DMS53 treated with DMSO at 0.1 percent for 48 hours (cell line): ENCODE results near the gene SCNN1G.
"Not testable (repeated sequence)": the region's sequence is repeated elsewhere in the genome, so short reads cannot be mapped to it uniquely, and the experiment has no call there.

Experiments
- DNase-seq: peaks from one replicate; lab custom pipeline; 2025; ENCODE audit not compliant: unreplicated experiment; lab: John Stamatoyannopoulos, UW

Gene SCNN1G

DNA sequence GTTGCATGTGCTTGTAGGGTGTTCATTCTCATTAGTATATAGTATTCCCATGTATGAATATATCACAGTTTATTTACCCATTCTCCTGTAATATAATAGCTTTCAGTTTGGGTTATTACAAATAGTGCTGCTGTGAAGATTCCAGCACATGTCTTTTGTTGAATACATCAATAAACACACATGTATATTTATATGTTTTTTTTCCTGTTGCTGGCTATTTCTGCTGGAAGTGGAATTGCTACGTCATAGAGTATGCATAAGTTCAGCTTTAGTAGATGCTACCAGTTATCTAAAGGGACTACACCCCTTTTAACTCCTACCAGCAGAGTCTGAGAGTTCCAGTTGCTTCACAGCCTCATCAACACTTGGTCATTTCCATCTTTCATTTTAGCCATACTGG is 67.3 kb downstream of the SCNN1G start:
- no peak for DNase-seq

DNA sequence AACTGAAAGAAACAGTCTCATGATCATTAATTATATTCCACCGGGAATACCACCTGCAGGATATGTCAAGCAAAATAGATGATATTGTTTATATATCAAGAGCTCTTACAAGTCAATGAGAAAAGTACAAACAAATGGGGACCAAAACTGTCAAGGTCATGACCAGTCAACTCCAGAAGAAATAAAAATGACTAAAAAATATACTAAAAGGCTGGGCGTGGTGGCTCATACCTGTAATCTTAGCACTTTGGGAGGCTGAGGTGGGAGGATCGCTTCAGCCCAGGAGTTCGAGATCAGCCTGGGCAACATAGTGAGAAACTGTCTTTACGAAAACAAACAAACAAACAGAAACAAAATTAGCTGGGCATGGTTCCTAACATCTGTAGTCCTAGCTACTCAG is 69.8 kb downstream of the SCNN1G start:
- DNase-seq: no peak

DNA sequence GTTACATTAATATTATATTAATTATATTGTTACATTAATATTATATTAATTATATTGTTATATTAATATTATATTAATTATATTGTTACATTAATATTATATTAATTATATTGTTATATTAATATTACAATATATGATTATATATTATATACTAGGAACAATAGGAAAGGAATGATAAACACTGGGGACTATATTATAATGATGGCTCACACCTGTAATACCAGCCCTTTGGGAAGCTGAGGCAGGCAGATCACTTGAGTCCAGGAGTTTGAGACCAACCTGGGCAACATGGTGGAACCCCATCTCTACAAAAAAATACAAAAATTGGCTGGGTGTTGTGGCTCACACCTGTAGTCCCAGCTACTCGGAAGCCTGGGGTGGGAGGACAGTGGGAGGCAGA is 71.1 kb downstream of the SCNN1G start:
- not testable (repeated sequence) for DNase-seq

DNA sequence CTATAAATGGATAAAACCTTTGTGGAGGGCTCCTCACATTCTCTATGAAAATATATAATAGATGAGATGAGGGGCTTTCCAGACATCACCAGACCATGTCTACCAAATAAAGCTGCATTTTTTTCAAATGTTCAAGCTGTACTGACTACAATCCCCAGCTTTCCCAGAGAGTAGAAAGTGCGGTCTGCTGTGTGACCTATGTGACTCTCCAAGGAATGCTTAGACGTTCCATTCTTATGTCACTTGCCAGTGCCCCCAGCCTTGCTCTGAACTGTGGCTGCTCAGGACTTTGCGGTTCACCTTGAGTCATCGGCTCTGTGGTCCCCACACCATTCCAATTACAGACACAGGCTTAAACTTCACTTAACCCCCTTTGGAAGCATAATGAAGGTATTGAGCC is 71.8 kb downstream of the SCNN1G start:
- DNase-seq: no peak

DNA sequence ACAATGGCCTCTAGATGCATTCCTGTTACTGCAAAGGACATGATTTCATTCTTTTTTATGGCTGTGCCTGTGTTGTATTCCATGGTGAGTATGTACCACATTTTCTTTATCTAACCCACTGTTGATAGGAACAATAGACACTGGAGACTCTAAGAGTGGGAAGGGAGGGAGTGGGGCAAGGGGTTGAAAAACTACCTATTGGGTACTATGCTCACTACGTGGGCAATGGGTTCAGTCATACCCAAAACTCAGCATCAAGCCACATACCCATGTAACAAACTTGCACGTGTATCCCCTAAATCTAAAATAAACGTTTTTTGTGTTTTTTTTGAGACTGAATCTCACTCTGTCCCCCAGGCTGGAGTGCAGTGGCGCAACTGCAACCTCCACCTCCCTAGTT is 72.5 kb downstream of the SCNN1G start:
- no peak for DNase-seq

DNA sequence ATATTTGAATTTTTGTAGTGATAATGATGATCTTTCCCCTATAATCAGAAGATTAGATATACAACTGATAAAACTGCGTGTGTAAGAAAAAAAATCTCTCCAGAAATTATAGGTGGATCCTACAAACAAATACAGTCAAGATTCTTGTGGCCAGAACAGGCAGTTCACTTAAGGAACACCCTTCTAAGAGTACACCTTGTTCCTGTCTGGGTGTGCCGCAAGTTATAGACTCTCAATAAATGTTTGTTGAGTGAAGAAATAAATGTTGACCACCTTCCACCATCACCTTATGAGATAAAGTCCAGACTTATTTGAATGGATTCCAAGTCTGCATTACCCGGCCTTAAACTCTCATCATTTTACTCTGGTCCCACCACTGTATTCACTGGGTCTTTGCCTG is 73.9 kb downstream of the SCNN1G start:
- no peak for DNase-seq

DNA sequence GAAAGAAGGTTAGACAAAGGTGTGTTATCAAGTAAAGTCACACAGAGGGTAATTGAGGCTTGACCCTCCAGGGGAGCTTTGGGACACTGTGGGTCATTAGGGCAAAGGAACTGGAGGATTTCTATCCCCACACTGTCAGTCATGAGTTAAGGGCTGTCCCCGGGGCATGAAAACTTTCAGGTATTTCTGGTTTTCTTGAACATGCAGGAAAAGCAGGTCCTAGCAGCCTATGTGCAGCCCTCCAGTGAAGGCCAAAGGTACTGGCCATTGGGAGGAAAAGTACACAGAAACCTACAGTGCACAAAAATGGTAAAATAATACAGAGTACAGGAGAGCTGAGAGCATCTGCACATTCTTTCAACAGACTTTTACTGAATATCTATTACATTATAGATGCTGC is 75.1 kb downstream of the SCNN1G start:
- no peak for DNase-seq

DNA sequence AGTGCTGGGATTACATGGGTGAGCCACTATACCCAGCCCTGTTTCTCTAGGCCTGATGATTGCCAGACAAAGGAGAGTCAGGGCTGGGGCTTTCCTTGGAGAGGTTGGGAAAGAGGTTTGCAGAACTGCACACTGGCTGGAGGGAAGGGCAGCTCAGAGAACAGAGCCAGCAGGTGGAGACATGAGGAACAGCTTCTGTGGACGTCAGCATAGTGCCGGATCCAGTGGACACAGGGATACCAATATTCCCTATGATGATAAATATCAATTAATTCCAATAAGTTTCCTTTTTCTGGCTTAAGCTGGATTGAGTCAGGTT is 76.3 kb downstream of the SCNN1G start:
- no peak for DNase-seq
